Measurements from ENCODE around the gene SLC6A19.

Gene SLC6A19

GRCh38 chr5:1220351-1220750 lies 19.0 kb downstream of the SLC6A19 start:
- Histone ChIP-seq H3K27me3 (no peaks in the 10 kb centered on the region), H3K4me1 (ENCODE audit: control insufficient read depth in 1 of 2, insufficient read depth in 1 of 2, low read depth in 1 of 2, low read length in 1 of 2) (no peaks in the 10 kb centered on the region), H3K36me3 (no peaks in the 10 kb centered on the region), H3K9me3 (no peaks in the 10 kb centered on the region), H3K4me3 (ENCODE audit: low read depth in 1 of 2, low read length in 1 of 2) (no peak overlapping the region), H3K27ac (no peak overlapping the region)
- TF ChIP-seq CTCF (IDR thresholded peaks at IDR 0.05), result no peak

GRCh38 chr5:1220831-1221230 lies 19.4 kb downstream of the SLC6A19 start:
- no peaks in the 10 kb centered on the region for H3K9me3 ChIP-seq
- H3K4me1 ChIP-seq (ENCODE audit: control insufficient read depth in 1 of 2, insufficient read depth in 1 of 2, low read depth in 1 of 2, low read length in 1 of 2), result no peaks in the 10 kb centered on the region
- H3K4me3 ChIP-seq (ENCODE audit: low read depth in 1 of 2, low read length in 1 of 2), result no peak overlapping the region
- H3K27me3 ChIP-seq, result no peaks in the 10 kb centered on the region
- no peaks in the 10 kb centered on the region for H3K36me3 ChIP-seq
- TF ChIP-seq CTCF (IDR thresholded peaks at IDR 0.05), result no peak
- H3K27ac ChIP-seq, result no peak overlapping the region

- H3K4me3 ChIP-seq (ENCODE audit: low read depth in 1 of 2, low read length in 1 of 2), result no peak overlapping the region
- no peak for TF ChIP-seq CTCF (IDR thresholded peaks at IDR 0.05)
- no peaks in the 10 kb centered on the region for H3K36me3 ChIP-seq
- H3K4me1 ChIP-seq (ENCODE audit: control insufficient read depth in 1 of 2, insufficient read depth in 1 of 2, low read depth in 1 of 2, low read length in 1 of 2), result no peaks in the 10 kb centered on the region
- H3K27me3 ChIP-seq, result no peaks in the 10 kb centered on the region
- H3K9me3 ChIP-seq, result no peaks in the 10 kb centered on the region
- H3K27ac ChIP-seq, result no peak overlapping the region
Measured at GRCh38 chr5:1221721-1222120, 20.3 kb downstream of the SLC6A19 start.

- no peak overlapping the region for H3K27ac ChIP-seq
- no peaks in the 10 kb centered on the region for H3K9me3 ChIP-seq
- no peaks in the 10 kb centered on the region for H3K4me1 ChIP-seq (ENCODE audit: control insufficient read depth in 1 of 2, insufficient read depth in 1 of 2, low read depth in 1 of 2, low read length in 1 of 2)
- H3K36me3 ChIP-seq, result no peaks in the 10 kb centered on the region
- H3K27me3 ChIP-seq, result peaks cover under 1% of the 10 kb centered on the region
- no peak overlapping the region for H3K4me3 ChIP-seq (ENCODE audit: low read depth in 1 of 2, low read length in 1 of 2)
- no peak for TF ChIP-seq CTCF (IDR thresholded peaks at IDR 0.05)
Measured at GRCh38 chr5:1222147-1222546, 20.8 kb downstream of the SLC6A19 start.

GRCh38 chr5:1222621-1223277 lies 21.4 kb downstream of the SLC6A19 start:
- Histone ChIP-seq H3K9me3 (no peaks in the 10 kb centered on the region), H3K4me3 (ENCODE audit: low read depth in 1 of 2, low read length in 1 of 2) (no peak overlapping the region), H3K4me1 (ENCODE audit: control insufficient read depth in 1 of 2, insufficient read depth in 1 of 2, low read depth in 1 of 2, low read length in 1 of 2) (no peaks in the 10 kb centered on the region), H3K27ac (no peak overlapping the region), H3K27me3 (peaks cover 6% of the 10 kb centered on the region), H3K36me3 (no peaks in the 10 kb centered on the region)
- no peak for TF ChIP-seq CTCF (IDR thresholded peaks at IDR 0.05)

Data from neutrophil (primary cell).